Neural cell (in vitro differentiated cells): ENCODE results near the gene TAOK1. TPM values are rescaled to one million over a fixed set of nuclear protein-coding genes. Genes with fewer than 3 reads are reported as not detected.

Experiments
- H2AFZ ChIP-seq: fragments of 200-600, 300-800 bp; sonication (generic), shearing (Covaris generic); 2 replicates; pipeline ENCODE4 v1.6.0; 2014; ENCODE audit warnings: low read depth, mild to moderate bottlenecking, antibody characterized with exemption, low read length, moderate library complexity
- H3F3A ChIP-seq: fragments of 200-600 bp; shearing (Covaris generic); 2 replicates; pipeline ENCODE4 v1.6.1; 2016; ENCODE audit warnings: mild to moderate bottlenecking, moderate library complexity, mixed read lengths, antibody characterized with exemption, low read length; ENCODE audit not compliant: insufficient read depth, poor library complexity, severe bottlenecking
- H3K27ac ChIP-seq: fragments of 200-600, 300-800 bp; sonication (generic), shearing (Covaris generic); 2 replicates; pipeline ENCODE4 v1.5.1; 2014; ENCODE audit warnings: mild to moderate bottlenecking, low read length, moderate library complexity
- H3K27me3 ChIP-seq: fragments of 300-800, 200-600 bp; sonication (generic), shearing (Covaris generic); 2 replicates; pipeline ENCODE4 v1.6.0; 2014; ENCODE audit warnings: mild to moderate bottlenecking, low read depth, low read length, moderate library complexity; ENCODE audit not compliant: insufficient read depth
- H3K36me3 ChIP-seq: fragments of 300-800, 200-600 bp; sonication (generic), shearing (Covaris generic); 2 replicates; pipeline ENCODE4 v1.5.1; 2014; ENCODE audit warnings: mild to moderate bottlenecking, antibody characterized with exemption, low read length, moderate library complexity; ENCODE audit not compliant: insufficient read depth
- H3K4me2 ChIP-seq: fragments of 300-800, 200-600 bp; sonication (generic), shearing (Covaris generic); 2 replicates; pipeline ENCODE4 v1.6.0; 2014; ENCODE audit warnings: mild to moderate bottlenecking, low read length
- H3K4me3 ChIP-seq: fragments of 300-800, 200-600 bp; sonication (generic), shearing (Covaris generic); 2 replicates; pipeline ENCODE4 v1.5.1; 2014; ENCODE audit warnings: mild to moderate bottlenecking, low read length, moderate library complexity
- H3K79me2 ChIP-seq: fragments of 200-600 bp; shearing (Covaris generic); replicated peaks from 2 replicates; pipeline ENCODE4 v1.6.0; 2014; ENCODE audit warnings: mild to moderate bottlenecking, low read length, moderate library complexity; ENCODE audit not compliant: insufficient read depth
- H3K9ac ChIP-seq: fragments of 300-800, 200-600 bp; sonication (generic), shearing (Covaris generic); 2 replicates; pipeline ENCODE4 v1.6.1; 2016; ENCODE audit warnings: mild to moderate bottlenecking, low read length, mixed read lengths
- H3K9me2 ChIP-seq: fragments of 200-600 bp; shearing (Covaris generic); 2 replicates; pipeline ENCODE4 v1.6.1; 2016; ENCODE audit warnings: mild to moderate bottlenecking, low read length, mixed read lengths; ENCODE audit not compliant: insufficient read depth
- H3K9me3 ChIP-seq: fragments of 200-600, 300-800 bp; sonication (generic), shearing (Covaris generic); 2 replicates; pipeline ENCODE4 v1.6.1; 2016; ENCODE audit warnings: mild to moderate bottlenecking, mixed run types, low read length, moderate library complexity, mixed read lengths
- H4K20me1 ChIP-seq: fragments of 200-600 bp; shearing (Covaris generic); 2 replicates; pipeline ENCODE4 v1.6.1; 2016; ENCODE audit warnings: mild to moderate bottlenecking, mixed run types; ENCODE audit not compliant: insufficient read depth
- CTCF ChIP-seq: fragments of 450-650 bp; IDR thresholded peaks from 2 replicates; pipeline ENCODE4 v1.5.1; 2014; ENCODE audit warnings: antibody characterized with exemption, mild to moderate bottlenecking, moderate library complexity; ENCODE audit not compliant: poor library complexity, severe bottlenecking
- EP300 ChIP-seq: fragments of 450-650 bp; conservative IDR thresholded peaks from 2 replicates; pipeline ENCODE4 v1.6.1; 2014; ENCODE audit warnings: antibody characterized with exemption, mild to moderate bottlenecking, moderate library complexity; ENCODE audit not compliant: poor library complexity, severe bottlenecking
- EZH2 ChIP-seq: fragments of 200-600, 300-800 bp; shearing (Covaris generic), sonication (generic); IDR thresholded peaks from 2 replicates; pipeline ENCODE4 v1.6.1; 2014; ENCODE audit warnings: antibody characterized with exemption, low read length, borderline replicate concordance, mild to moderate bottlenecking; ENCODE audit not compliant: insufficient read depth, poor library complexity, severe bottlenecking
- MXI1 ChIP-seq: fragments of 450-650 bp; conservative IDR thresholded peaks from 2 replicates; pipeline ENCODE4 v1.6.1; 2014; ENCODE audit warnings: antibody characterized with exemption, mild to moderate bottlenecking; ENCODE audit not compliant: poor library complexity, severe bottlenecking
- POLR2AphosphoS5 ChIP-seq: IDR thresholded peaks from 2 replicates; pipeline ENCODE4 v1.6.1; 2012
- RAD21 ChIP-seq: fragments of 450-650 bp; conservative IDR thresholded peaks from 2 replicates; pipeline ENCODE4 v1.6.1; 2014; ENCODE audit warnings: antibody characterized with exemption, mild to moderate bottlenecking, moderate library complexity
- REST ChIP-seq: IDR thresholded peaks from 2 replicates; pipeline ENCODE4 v1.6.1; 2012; ENCODE audit warnings: borderline replicate concordance
- SMC3 ChIP-seq: fragments of 450-650 bp; conservative IDR thresholded peaks from 2 replicates; pipeline ENCODE4 v1.6.1; 2014; ENCODE audit warnings: antibody characterized with exemption, mild to moderate bottlenecking, moderate library complexity; ENCODE audit not compliant: poor library complexity
- TAF1 ChIP-seq: IDR thresholded peaks from 2 replicates; pipeline ENCODE4 v1.6.1; 2012; ENCODE audit warnings: low read depth
- polyA plus RNA-seq: library from polyadenylated mRNA; depleted of rRNA; stranded (reverse); fragments of >200 nt; gene quantifications from 2 replicates; pipeline ENCODE4 v1.2.3, GENCODE V29; 2014

Gene TAOK1
- polyA plus RNA-seq, 1 donor from 2014 or later = 53.2 TPM

GRCh38 chr17:29483503-29483902 is 93.3 kb downstream of the TAOK1 start:
- Histone ChIP-seq H3K4me3 (no peak overlapping the region), H3K9me3 (no peaks in the 10 kb centered on the region), H2AFZ (no peak overlapping the region), H3K9me2 (no peaks in the 10 kb centered on the region), H3K27me3 (no peaks in the 10 kb centered on the region), H3K36me3 (no peaks in the 10 kb centered on the region), H3K4me2 (no peak overlapping the region), H4K20me1 (peaks cover 3% of the 10 kb centered on the region), H3K79me2 (no peaks in the 10 kb centered on the region), H3F3A (no peaks in the 10 kb centered on the region), H3K27ac (no peak overlapping the region), H3K9ac (no peak overlapping the region)
- TF ChIP-seq MXI1 (no peak), TAF1 (no peak), RAD21 (no peak), EP300 (no peak)

- H2AFZ ChIP-seq = no peak overlapping the region
- H3K4me3 ChIP-seq = no peak overlapping the region
- H4K20me1 ChIP-seq = no peaks in the 10 kb centered on the region
- H3K4me2 ChIP-seq = no peak overlapping the region
- no peak overlapping the region for H3K9ac ChIP-seq
- peaks cover 5% of the 10 kb centered on the region for H3K36me3 ChIP-seq
- no peaks in the 10 kb centered on the region for H3K9me3 ChIP-seq
- no peaks in the 10 kb centered on the region for H3K9me2 ChIP-seq
- H3K79me2 ChIP-seq = peaks cover 6% of the 10 kb centered on the region
- H3K27ac ChIP-seq = no peak overlapping the region
- TF ChIP-seq SMC3 = no peak
- TF ChIP-seq CTCF = no peak
- no peak for TF ChIP-seq EP300
- no peak for TF ChIP-seq POLR2AphosphoS5
- no peak for TF ChIP-seq EZH2
- no peak for TF ChIP-seq TAF1
- no peak for TF ChIP-seq MXI1
- TF ChIP-seq REST = no peak
- TF ChIP-seq RAD21 = no peak
- no peaks in the 10 kb centered on the region for H3F3A ChIP-seq
- no peaks in the 10 kb centered on the region for H3K27me3 ChIP-seq
These were observed 104.8 kb downstream of the TAOK1 start for GRCh38 chr17:29495011-29495410.

- Histone ChIP-seq H3K9ac (no peak overlapping the region), H3K9me3 (no peaks in the 10 kb centered on the region), H3K4me2 (no peak overlapping the region), H3K27ac (no peak overlapping the region), H3K9me2 (no peaks in the 10 kb centered on the region), H3K36me3 (peaks cover 18% of the 10 kb centered on the region), H3K4me3 (no peak overlapping the region), H3K27me3 (no peaks in the 10 kb centered on the region), H2AFZ (no peak overlapping the region), H3F3A (no peaks in the 10 kb centered on the region), H3K79me2 (no peaks in the 10 kb centered on the region), H4K20me1 (no peaks in the 10 kb centered on the region)
- TF ChIP-seq CTCF (no peak), EP300 (no peak), REST (no peak), EZH2 (no peak), MXI1 (no peak), TAF1 (no peak), RAD21 (no peak), POLR2AphosphoS5 (no peak), SMC3 (no peak)
These were observed 114.5 kb downstream of the TAOK1 start for GRCh38 chr17:29504711-29505110.
